DOHH2 (cell line): ENCODE measurements around the gene TNRC6C.

Experiments
- H3F3A ChIP-seq: fragments of 200-600 bp; sonication (generic), shearing (Covaris generic); 2 replicates; pipeline ENCODE4 v1.6.0; 2016; ENCODE audit warnings: antibody characterized with exemption, mild to moderate bottlenecking; ENCODE audit not compliant: control insufficient read depth, insufficient read depth
- H3K27ac ChIP-seq: fragments of 200-600 bp; sonication (generic); 2 replicates; pipeline ENCODE4 v1.5.1; 2014; ENCODE audit warnings: low read depth, mild to moderate bottlenecking, low read length, moderate library complexity
- H3K27me3 ChIP-seq: fragments of 200-600 bp; sonication (generic); 2 replicates; pipeline ENCODE4 v1.6.1; 2014; ENCODE audit warnings: mild to moderate bottlenecking, low read length, mixed read lengths; ENCODE audit not compliant: control insufficient read depth
- H3K36me3 ChIP-seq: fragments of 200-600 bp; sonication (generic); 2 replicates; pipeline ENCODE4 v1.6.1; 2014; ENCODE audit warnings: mild to moderate bottlenecking, low read length, moderate library complexity, mixed read lengths; ENCODE audit not compliant: control insufficient read depth
- H3K4me1 ChIP-seq: fragments of 200-600 bp; sonication (generic); 2 replicates; pipeline ENCODE4 v1.6.1; 2014; ENCODE audit warnings: mild to moderate bottlenecking, low read length, mixed read lengths; ENCODE audit not compliant: control insufficient read depth
- H3K4me2 ChIP-seq: fragments of 200-600 bp; sonication (generic); 2 replicates; pipeline ENCODE4 v1.6.0; 2014; ENCODE audit warnings: mild to moderate bottlenecking, low read length, moderate library complexity
- H3K4me3 ChIP-seq: fragments of 200-600 bp; sonication (generic); 2 replicates; pipeline ENCODE4 v1.5.1; 2014; ENCODE audit warnings: mild to moderate bottlenecking, low read length, mixed read lengths
- H3K79me2 ChIP-seq: fragments of 200-600 bp; sonication (generic); 2 replicates; pipeline ENCODE4 v1.6.1; 2014; ENCODE audit warnings: mild to moderate bottlenecking, low read length, mixed read lengths; ENCODE audit not compliant: control insufficient read depth
- H3K9me2 ChIP-seq: fragments of 200-600 bp; sonication (generic); replicated peaks from 2 replicates; pipeline ENCODE4 v1.6.1; 2014; ENCODE audit warnings: mild to moderate bottlenecking, low read length, mixed read lengths; ENCODE audit not compliant: control insufficient read depth
- H3K9me3 ChIP-seq: fragments of 200-600 bp; sonication (generic); 2 replicates; pipeline ENCODE4 v1.6.1; 2014; ENCODE audit warnings: antibody characterized with exemption, low read length, mixed read lengths; ENCODE audit not compliant: control insufficient read depth, insufficient read depth
- H4K20me1 ChIP-seq: fragments of 200-600 bp; sonication (generic); 2 replicates; pipeline ENCODE4 v1.6.0; 2014; ENCODE audit warnings: low read depth, mild to moderate bottlenecking, antibody characterized with exemption, low read length, moderate library complexity; ENCODE audit not compliant: control insufficient read depth, insufficient read depth
- CTCF ChIP-seq: fragments of 200-600 bp; sonication (generic); IDR thresholded peaks from one replicate; pipeline ENCODE4 v1.5.1; 2014; ENCODE audit warnings: antibody characterized with exemption, mild to moderate bottlenecking, low read depth, low read length; ENCODE audit not compliant: poor library complexity, severe bottlenecking
- EZH2phosphoT487 ChIP-seq: fragments of 200-600 bp; sonication (generic); IDR thresholded peaks from 2 replicates; pipeline ENCODE4 v1.6.1; 2017; ENCODE audit warnings: borderline replicate concordance, mild to moderate bottlenecking, antibody characterized with exemption, low read length, moderate library complexity, mixed read lengths

TNRC6C gene

GRCh38 chr17:77951123-77951522 is 7.4 kb upstream of the TNRC6C start:
- Histone ChIP-seq H3K79me2 (no peaks in the 10 kb centered on the region), H3F3A (no peaks in the 10 kb centered on the region), H3K4me2 (no peak overlapping the region), H3K27ac (no peak overlapping the region), H3K9me3 (no peaks in the 10 kb centered on the region), H3K4me3 (no peak overlapping the region), H3K36me3 (no peaks in the 10 kb centered on the region), H3K27me3 (peaks cover 67% of the 10 kb centered on the region), H3K4me1 (peaks cover 10% of the 10 kb centered on the region), H4K20me1 (0 out of 2 replicates have a peak, but pooled peaks cover 4% of the 10 kb centered on the region), H3K9me2 (no peaks in the 10 kb centered on the region)
- TF ChIP-seq EZH2phosphoT487 (no peak), CTCF (no peak)

- H3K9me3 ChIP-seq = no peaks in the 10 kb centered on the region
- H3K9me2 ChIP-seq = no peaks in the 10 kb centered on the region
- peaks cover 76% of the 10 kb centered on the region for H3K27me3 ChIP-seq
- peaks cover 22% of the 10 kb centered on the region for H3K4me1 ChIP-seq
- H4K20me1 ChIP-seq = 0 out of 2 replicates have a peak, but pooled peaks cover 4% of the 10 kb centered on the region
- H3K79me2 ChIP-seq = no peaks in the 10 kb centered on the region
- H3K4me3 ChIP-seq = no peak overlapping the region
- H3K36me3 ChIP-seq = no peaks in the 10 kb centered on the region
- no peaks in the 10 kb centered on the region for H3F3A ChIP-seq
- TF ChIP-seq CTCF (no peak), EZH2phosphoT487 (no peak)
- H3K27ac ChIP-seq = no peak overlapping the region
- H3K4me2 ChIP-seq = no peak overlapping the region
These were observed 6.1 kb upstream of the TNRC6C start for GRCh38 chr17:77952368-77952767.

GRCh38 chr17:77957235-77957856 is 1.2 kb upstream of the TNRC6C start:
- Histone ChIP-seq H3K4me2 (peak overlapping the region; percentile 96), H3K4me3 (peak overlapping the region; percentile 79), H4K20me1 (peaks cover 16% of the 10 kb centered on the region), H3K27me3 (peaks cover 52% of the 10 kb centered on the region), H3K36me3 (no peaks in the 10 kb centered on the region), H3K4me1 (peaks cover 50% of the 10 kb centered on the region), H3F3A (no peaks in the 10 kb centered on the region), H3K79me2 (peaks cover 32% of the 10 kb centered on the region), H3K9me3 (no peaks in the 10 kb centered on the region), H3K27ac (no peak overlapping the region), H3K9me2 (no peaks in the 10 kb centered on the region)
- TF ChIP-seq CTCF (no peak), EZH2phosphoT487 (0 out of 2 replicates have a peak, but pooled peaks have one; percentile 30)
